HepG2 (cell line): ENCODE data around the gene EBPL. TPM values are rescaled to one million over a fixed set of nuclear protein-coding genes. Genes with fewer than 3 reads are reported as not detected.

ENCODE experiments used
- AKAP8 ChIP-seq: sonication (generic); formaldehyde crosslinking; IDR thresholded peaks from 2 replicates; pipeline ENCODE4 v1.5.1; 2020; ENCODE audit warnings: mild to moderate bottlenecking, missing genetic modification reagents
- CC2D1A ChIP-seq: sonication (generic); formaldehyde crosslinking; IDR thresholded peaks from 2 replicates; pipeline ENCODE4 v1.8.1; 2023; ENCODE audit warnings: mild to moderate bottlenecking, missing genetic modification reagents
- MBD4 ChIP-seq: IDR thresholded peaks from 2 replicates; pipeline ENCODE4 v1.6.1; 2012; ENCODE audit warnings: low read length, inconsistent platforms, borderline replicate concordance
- MTF2 ChIP-seq: sonication (generic); formaldehyde crosslinking; IDR thresholded peaks from 2 replicates; pipeline ENCODE4 v1.5.0; 2020; ENCODE audit warnings: missing genetic modification reagents, borderline replicate concordance
- NR2F2 ChIP-seq: IDR thresholded peaks from 2 replicates; pipeline ENCODE4 v1.6.1; 2012; ENCODE audit warnings: low read depth, inconsistent platforms, borderline replicate concordance
- PHF21A ChIP-seq: sonication (generic); formaldehyde crosslinking; IDR thresholded peaks from 2 replicates; pipeline ENCODE4 v1.5.0; 2020; ENCODE audit warnings: mild to moderate bottlenecking, missing genetic modification reagents
- PRMT3 ChIP-seq: sonication (generic); formaldehyde crosslinking; IDR thresholded peaks from 2 replicates; pipeline ENCODE4 v1.8.1; 2022; ENCODE audit warnings: low read depth, mild to moderate bottlenecking, moderate library complexity, missing genetic modification reagents, borderline replicate concordance
- SAP130 ChIP-seq: IDR thresholded peaks from 2 replicates; pipeline ENCODE4 v1.6.1; 2016; ENCODE audit warnings: low read depth
- SP5 ChIP-seq: IDR thresholded peaks from 2 replicates; pipeline ENCODE4 v1.6.1; 2016; ENCODE audit warnings: low read depth, borderline replicate concordance
- ZFP41 ChIP-seq: sonication (generic); formaldehyde crosslinking; IDR thresholded peaks from 2 replicates; pipeline ENCODE4 v1.4.0; 2020; ENCODE audit warnings: mild to moderate bottlenecking, missing genetic modification reagents, borderline replicate concordance
- ZFP90 ChIP-seq: sonication (generic); formaldehyde crosslinking; IDR thresholded peaks from 2 replicates; pipeline ENCODE4 v1.8.0; 2022; ENCODE audit warnings: missing genetic modification reagents, mild to moderate bottlenecking, inconsistent platforms, borderline replicate concordance
- ZNF318 ChIP-seq: sonication (generic); formaldehyde crosslinking; IDR thresholded peaks from 2 replicates; pipeline ENCODE4 v1.4.0; 2020; ENCODE audit warnings: mild to moderate bottlenecking, missing genetic modification reagents
- ZNF333 ChIP-seq: sonication (generic); formaldehyde crosslinking; IDR thresholded peaks from 2 replicates; pipeline ENCODE4 v1.4.0; 2020; ENCODE audit warnings: mild to moderate bottlenecking, missing genetic modification reagents, borderline replicate concordance
- ZNF713 ChIP-seq: sonication (generic); formaldehyde crosslinking; IDR thresholded peaks from 2 replicates; pipeline ENCODE4 v1.4.0; 2020; ENCODE audit warnings: mild to moderate bottlenecking, missing genetic modification reagents
- polyA plus RNA-seq, 8 experiments: library from polyadenylated mRNA; depleted of rRNA in 3 of 8; stranded (reverse) in 7 of 8; unstranded in 1 of 8; fragments of >200 nt; fragmentation: Illumina TruSeq in 4 of 8; extraction: Trizol in 4 of 8; gene quantifications; 2 replicates each; pipeline versions ENCODE4 v1.2.1 to v1.2.3, GENCODE V29; 2011 to 2016; ENCODE audit warnings: low read depth in 4 of 8, missing spikeins in 1 of 8, mixed read lengths in 1 of 8; ENCODE audit not compliant: insufficient read depth in 1 of 8
- total RNA-seq, 5 experiments: library from RNA; depleted of rRNA; stranded (reverse); fragments of >200 nt; fragmentation: Illumina TruSeq; extraction: Trizol; gene quantifications; 2 replicates each; pipeline ENCODE4 v1.2.3, GENCODE V29; 2016; ENCODE audit warnings: low read depth in 1 of 5
- TF ChIP-seq, protein P1 (sequence below): sonication (generic); formaldehyde crosslinking; IDR thresholded peaks from 2 replicates; pipeline ENCODE4 v1.4.0; 2020; ENCODE audit warnings: missing genetic modification reagents
- TF ChIP-seq, protein P2 (sequence below): sonication (generic); formaldehyde crosslinking; IDR thresholded peaks from 2 replicates; pipeline ENCODE4 v1.5.0; 2020; ENCODE audit warnings: missing genetic modification reagents
- TF ChIP-seq, protein P3 (sequence below): sonication (generic); formaldehyde crosslinking; IDR thresholded peaks from 2 replicates; pipeline ENCODE4 v1.5.0; 2020; ENCODE audit warnings: missing genetic modification reagents

The EBPL gene
- total and polyA plus RNA-seq, 2 of the 13 experiments (the other 11 are each of a cell fraction or from before 2014, with no cell fraction given) = 96.5 to 152 TPM

DNA sequence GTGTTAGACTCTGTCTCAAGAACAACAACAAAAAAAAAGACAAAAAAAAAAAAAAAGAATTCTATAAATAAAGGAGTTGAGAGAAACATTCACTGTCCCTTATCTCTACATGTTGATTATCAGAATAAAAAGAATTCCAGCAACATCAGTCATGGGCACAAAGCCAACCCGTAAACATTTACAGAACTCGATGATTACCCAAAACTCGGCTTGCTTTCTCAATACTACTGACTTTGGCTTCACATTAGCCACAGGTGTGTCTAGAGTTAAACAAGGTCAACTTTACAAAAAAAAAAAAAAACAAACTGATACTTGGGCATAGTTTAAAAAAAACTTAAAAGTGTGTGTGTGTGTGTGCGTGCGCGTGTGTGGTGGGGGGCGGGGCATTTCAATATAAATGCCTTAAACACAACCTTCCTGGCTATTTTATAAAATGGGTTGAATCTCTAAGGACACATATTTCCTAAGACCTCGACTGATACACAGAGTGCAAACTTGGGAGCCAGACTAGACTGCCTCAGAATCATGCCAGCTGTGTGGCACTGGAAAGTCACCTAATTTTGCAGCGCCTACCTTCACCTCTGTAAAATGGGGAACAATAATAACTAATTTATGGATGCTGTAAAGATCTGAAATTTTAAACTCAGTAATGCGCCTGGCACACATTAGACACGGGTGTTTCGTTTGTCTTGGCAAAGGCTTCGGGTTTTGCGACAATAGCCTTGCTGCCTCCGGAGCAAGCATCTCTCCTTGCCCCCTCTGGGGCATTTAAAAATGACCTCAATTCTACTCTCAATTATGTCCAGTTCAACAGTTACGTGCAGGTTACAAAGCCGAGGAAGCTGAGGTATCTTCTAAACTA, 922 bp downstream of the EBPL start (continued):
- no peak for TF ChIP-seq ZNF713
- no peak for TF ChIP-seq AKAP8
- no peak for TF ChIP-seq ZFP90 (CRISPR knock-in tag)
- TF ChIP-seq, protein P1, sequence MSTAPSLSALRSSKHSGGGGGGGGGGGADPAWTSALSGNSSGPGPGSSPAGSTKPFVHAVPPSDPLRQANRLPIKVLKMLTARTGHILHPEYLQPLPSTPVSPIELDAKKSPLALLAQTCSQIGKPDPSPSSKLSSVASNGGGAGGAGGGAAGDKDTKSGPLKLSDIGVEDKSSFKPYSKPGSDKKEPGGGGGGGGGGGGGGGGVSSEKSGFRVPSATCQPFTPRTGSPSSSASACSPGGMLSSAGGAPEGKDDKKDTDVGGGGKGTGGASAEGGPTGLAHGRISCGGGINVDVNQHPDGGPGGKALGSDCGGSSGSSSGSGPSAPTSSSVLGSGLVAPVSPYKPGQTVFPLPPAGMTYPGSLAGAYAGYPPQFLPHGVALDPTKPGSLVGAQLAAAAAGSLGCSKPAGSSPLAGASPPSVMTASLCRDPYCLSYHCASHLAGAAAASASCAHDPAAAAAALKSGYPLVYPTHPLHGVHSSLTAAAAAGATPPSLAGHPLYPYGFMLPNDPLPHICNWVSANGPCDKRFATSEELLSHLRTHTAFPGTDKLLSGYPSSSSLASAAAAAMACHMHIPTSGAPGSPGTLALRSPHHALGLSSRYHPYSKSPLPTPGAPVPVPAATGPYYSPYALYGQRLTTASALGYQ (CRISPR knock-in tag) = no peak
- peak; percentile 57 for TF ChIP-seq SAP130 (CRISPR knock-in tag)
- no peak for TF ChIP-seq MBD4
- TF ChIP-seq SP5 = 0 out of 2 replicates have a peak, but pooled peaks have one; percentile 49
- no peak for TF ChIP-seq PHF21A (CRISPR knock-in tag)
- TF ChIP-seq PRMT3 (CRISPR knock-in tag) = no peak
- TF ChIP-seq, protein P2, sequence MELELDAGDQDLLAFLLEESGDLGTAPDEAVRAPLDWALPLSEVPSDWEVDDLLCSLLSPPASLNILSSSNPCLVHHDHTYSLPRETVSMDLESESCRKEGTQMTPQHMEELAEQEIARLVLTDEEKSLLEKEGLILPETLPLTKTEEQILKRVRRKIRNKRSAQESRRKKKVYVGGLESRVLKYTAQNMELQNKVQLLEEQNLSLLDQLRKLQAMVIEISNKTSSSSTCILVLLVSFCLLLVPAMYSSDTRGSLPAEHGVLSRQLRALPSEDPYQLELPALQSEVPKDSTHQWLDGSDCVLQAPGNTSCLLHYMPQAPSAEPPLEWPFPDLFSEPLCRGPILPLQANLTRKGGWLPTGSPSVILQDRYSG (CRISPR knock-in tag) = no peak
- TF ChIP-seq, protein P3, sequence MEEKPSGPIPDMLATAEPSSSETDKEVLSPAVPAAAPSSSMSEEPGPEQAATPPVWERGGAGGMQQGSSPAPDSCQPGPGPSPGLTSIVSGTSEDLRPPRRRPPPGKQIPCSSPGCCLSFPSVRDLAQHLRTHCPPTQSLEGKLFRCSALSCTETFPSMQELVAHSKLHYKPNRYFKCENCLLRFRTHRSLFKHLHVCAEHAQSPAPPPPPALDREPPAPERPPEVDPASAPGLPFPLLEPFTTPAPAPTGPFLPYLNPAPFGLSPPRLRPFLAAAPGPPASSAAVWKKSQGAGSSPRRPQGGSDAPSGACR (CRISPR knock-in tag) = no peak
- TF ChIP-seq CC2D1A (CRISPR knock-in tag) = no peak
- TF ChIP-seq ZFP41 (CRISPR knock-in tag) = no peak
- TF ChIP-seq ZNF318 (CRISPR knock-in tag) = no peak
- no peak for TF ChIP-seq ZNF333 (CRISPR knock-in tag)
- no peak for TF ChIP-seq MTF2 (CRISPR knock-in tag)
- TF ChIP-seq NR2F2 = no peak
